Sciatic nerve (tissue), 2 donors: ENCODE measurements around the gene PRR20B. TPM values are rescaled to one million over a fixed set of nuclear protein-coding genes. Genes with fewer than 3 reads are reported as not detected.
"Not testable (repeated sequence)": the region's sequence is repeated elsewhere in the genome, so short reads cannot be mapped to it uniquely, and the experiment has no call there.

ENCODE experiments used
- ATAC-seq: fragments of 200-7000 bp; cut with Tn5 transposase; one replicate; pipeline ENCODE4 v1.9.1; 2020; ENCODE audit warnings: mild to moderate bottlenecking, moderate library complexity
- DNase-seq: peaks from one replicate; pipeline ENCODE4 v3.0.0-alpha.2; 2020; ENCODE audit warnings: low spot score
- intact Hi-C: fragments of 100-400 bp; cut with DNase I; formaldehyde crosslinking; loops from one replicate; pipeline ENCODE4 v1.14.2; 2022
- total RNA-seq: library from RNA; stranded (reverse); fragmentation: NEBNext Ultra II Directional; extraction: Animal tissue kit (Norgen Biotek cat#: 25700); gene quantifications from one replicate; pipeline ENCODE4 v1.2.1, GENCODE V29; 2021
- donor health status: DM: no; HTN: no; CAD: no.
- donor health status: DM: no; HTN: no; CAD: no.

Gene PRR20B
- not detected for total RNA-seq

DNA sequence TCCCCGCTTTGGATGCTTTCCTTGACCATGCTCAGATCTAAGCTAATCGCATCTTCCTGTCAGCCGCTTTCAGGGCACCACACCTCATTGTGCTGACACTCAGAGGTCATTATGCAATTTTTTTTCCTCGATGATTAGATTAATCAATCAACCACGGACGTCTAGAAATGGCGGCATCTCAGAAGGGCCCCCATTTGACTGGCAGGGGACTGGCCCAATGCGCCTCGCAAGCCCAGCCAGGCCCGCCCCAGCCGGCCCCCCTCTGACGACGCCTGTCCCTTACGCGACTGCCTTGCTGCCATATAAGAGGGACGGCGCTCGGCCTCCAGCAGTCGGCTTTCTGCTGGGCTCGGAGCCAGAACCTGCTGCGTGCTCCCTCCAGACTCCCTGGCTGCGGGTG, at the start of gene PRR20B:
Gene PRR20B (plus strand): TSS at position 301 of the 400 bp plus-strand sequence. CDS start 387 bp downstream, outside the sequence.
- DNase-seq, intact Hi-C loops, ATAC-seq: not testable (repeated sequence)

- intact Hi-C loops, result no loop called here
- no peak for DNase-seq
- ATAC-seq, result no peak
These were observed 32.3 kb upstream of the PRR20B start for GRCh38 chr13:57114945-57115344.

DNA sequence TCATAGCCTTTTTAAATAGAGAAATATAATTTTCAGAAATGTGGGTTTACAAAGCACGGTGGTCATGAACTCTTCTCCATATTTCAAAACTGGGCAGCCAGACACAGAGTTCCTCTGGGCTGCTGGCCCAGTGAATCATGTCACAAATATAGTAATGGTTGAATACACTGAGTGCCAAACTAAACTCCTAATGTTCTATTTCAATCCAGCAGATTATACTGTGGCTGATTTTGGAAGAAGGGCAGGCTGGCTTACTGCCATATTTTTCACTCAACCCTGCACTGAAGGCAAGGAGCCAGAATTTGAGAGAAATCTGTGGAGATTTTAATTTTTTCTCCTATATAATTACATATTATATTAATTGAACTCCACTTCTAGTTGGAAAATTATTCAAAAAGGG, 23.6 kb upstream of the PRR20B start:
- intact Hi-C loops, result no loop called here
- peak; percentile 95 for ATAC-seq
- no peak for DNase-seq

GRCh38 chr13:57128909-57129308, 18.4 kb upstream of the PRR20B start:
- ATAC-seq (no peak), DNase-seq (no peak)
- intact Hi-C loops, result no loop called here

DNA sequence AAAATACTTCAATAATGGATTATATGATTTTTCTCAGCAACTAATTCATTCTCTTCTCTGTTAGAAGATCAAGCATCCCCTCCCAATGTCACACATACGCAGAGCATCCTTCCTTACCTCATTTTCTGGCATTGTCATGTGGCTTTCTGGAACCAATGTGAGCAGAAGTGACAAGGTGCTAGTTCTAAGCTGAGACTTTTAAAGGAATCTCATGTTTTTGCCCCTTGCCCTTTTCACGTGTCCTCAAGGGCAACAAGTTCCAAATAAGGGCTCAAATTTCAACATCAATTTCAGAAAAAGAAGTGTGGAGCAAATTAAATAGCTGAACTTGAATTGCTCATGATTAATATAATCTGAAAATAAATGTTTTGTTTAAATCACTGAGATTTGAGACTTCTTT, 11.2 kb upstream of the PRR20B start:
- intact Hi-C loops, result no loop called here
- no peak for ATAC-seq
- no peak for DNase-seq

- intact Hi-C loops, result no loop called here
- DNase-seq (no peak), ATAC-seq (no peak)
These were observed 9.7 kb upstream of the PRR20B start for GRCh38 chr13:57137585-57137984.

DNA sequence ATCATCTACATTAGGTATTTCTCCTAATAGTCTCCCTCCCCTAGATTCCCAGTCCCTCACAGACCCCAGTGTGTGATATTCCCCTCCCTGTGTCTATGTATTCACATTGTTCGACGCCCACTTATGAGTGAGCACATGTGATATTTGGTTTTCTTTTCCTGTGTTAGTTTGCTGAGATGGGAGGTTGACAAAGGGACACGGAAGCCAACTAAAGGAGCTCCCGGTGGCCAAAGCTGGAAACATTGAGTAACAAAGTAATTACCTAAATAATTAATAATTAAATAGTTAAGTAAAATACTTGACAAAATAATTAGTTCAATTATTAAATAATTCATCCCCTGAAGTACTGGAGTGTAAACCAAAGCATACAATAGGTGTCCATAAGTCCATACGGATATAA, 8.3 kb upstream of the PRR20B start:
- ATAC-seq (no peak), DNase-seq (no peak)
- intact Hi-C loops, result no loop called here

- DNase-seq, ATAC-seq, intact Hi-C loops: not testable (repeated sequence)
These were observed 7.5 kb upstream of the PRR20B start for GRCh38 chr13:57139781-57140180.

DNA sequence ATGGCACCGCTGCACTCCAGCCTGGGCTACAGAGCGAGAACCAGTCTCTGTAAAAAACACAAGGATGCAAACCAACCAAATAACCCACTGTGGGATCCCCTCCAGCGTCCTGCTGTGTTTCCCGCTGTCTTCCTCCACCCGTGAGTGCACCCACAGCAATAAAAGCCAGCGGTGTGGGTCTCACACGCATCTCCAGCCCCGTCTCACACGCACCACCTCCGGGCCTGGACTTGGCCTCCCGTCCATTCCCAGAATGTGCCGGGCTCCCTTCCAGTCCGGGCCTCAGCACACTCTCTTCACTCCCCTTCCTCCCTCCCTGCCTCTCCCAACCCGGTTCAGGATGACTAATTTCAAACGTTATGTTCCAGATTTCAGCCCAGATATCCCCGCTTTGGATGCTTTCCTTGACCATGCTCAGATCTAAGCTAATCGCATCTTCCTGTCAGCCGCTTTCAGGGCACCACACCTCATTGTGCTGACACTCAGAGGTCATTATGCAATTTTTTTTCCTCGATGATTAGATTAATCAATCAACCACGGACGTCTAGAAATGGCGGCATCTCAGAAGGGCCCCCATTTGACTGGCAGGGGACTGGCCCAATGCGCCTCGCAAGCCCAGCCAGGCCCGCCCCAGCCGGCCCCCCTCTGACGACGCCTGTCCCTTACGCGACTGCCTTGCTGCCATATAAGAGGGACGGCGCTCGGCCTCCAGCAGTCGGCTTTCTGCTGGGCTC, 6.9 kb upstream of the PRR20B start, which contains the start of gene PRR20A:
Gene PRR20A (plus strand): TSS at position 684 of the 734 bp plus-strand sequence. CDS start 387 bp downstream, outside the sequence.
- DNase-seq, ATAC-seq, intact Hi-C loops: not testable (repeated sequence)

- intact Hi-C loops, ATAC-seq, DNase-seq: not testable (repeated sequence)
These were observed 818 bp downstream of the PRR20B start for GRCh38 chr13:57148106-57148505.

GRCh38 chr13:57153761-57154160, 6.5 kb downstream of the PRR20B start, which contains the start of gene PRR20C:
TSS of gene PRR20C (plus strand) at chr13:57154061. CDS start at chr13:57154448, 387 bp downstream.
- DNase-seq, intact Hi-C loops, ATAC-seq: not testable (repeated sequence)

GRCh38 chr13:57160332-57160731, 13.0 kb downstream of the PRR20B start, which contains the start of gene PRR20D:
TSS of gene PRR20D (plus strand) at chr13:57160632. CDS start at chr13:57161019, 387 bp downstream.
- intact Hi-C loops, DNase-seq, ATAC-seq: not testable (repeated sequence)

DNA sequence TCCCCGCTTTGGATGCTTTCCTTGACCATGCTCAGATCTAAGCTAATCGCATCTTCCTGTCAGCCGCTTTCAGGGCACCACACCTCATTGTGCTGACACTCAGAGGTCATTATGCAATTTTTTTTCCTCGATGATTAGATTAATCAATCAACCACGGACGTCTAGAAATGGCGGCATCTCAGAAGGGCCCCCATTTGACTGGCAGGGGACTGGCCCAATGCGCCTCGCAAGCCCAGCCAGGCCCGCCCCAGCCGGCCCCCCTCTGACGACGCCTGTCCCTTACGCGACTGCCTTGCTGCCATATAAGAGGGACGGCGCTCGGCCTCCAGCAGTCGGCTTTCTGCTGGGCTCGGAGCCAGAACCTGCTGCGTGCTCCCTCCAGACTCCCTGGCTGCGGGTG, 19.6 kb downstream of the PRR20B start, which contains the start of gene PRR20E:
Gene PRR20E (plus strand): TSS at position 301 of the 400 bp plus-strand sequence. CDS start 387 bp downstream, outside the sequence.
- intact Hi-C loops, DNase-seq, ATAC-seq: not testable (repeated sequence)

DNA sequence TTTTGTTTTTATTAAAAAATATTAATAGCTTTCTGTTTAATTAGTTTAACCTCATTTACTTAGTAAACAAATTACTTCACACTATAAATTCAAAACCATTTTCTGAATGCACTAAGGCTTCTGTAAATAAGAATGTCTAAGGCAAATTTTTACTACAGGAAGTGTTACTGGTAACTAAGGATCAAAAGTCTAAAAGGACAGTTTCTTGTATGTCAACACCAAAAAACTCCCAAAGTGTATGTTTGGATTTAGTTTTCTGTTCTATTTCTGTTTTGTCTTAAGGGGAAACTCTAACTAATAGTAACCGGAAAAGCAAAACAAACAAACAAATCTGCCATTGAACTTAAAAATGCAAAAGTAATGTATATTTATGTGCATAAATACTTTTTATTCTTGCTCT, 44.4 kb downstream of the PRR20B start:
- ATAC-seq, result no peak

More for the DNA sequence above, 44.4 kb downstream of the PRR20B start:
- DNase-seq, result no peak
- intact Hi-C loops, result no loop called here

Other genes starting within 250 kb of the PRR20B start
- not detected for gene PRR20A, start 6.6 kb upstream of the PRR20B start, total RNA-seq
- gene PRR20C, start 6.6 kb downstream of the PRR20B start, total RNA-seq, result not detected
- gene PRR20D, start 13.1 kb downstream of the PRR20B start, total RNA-seq, result not detected
- not detected for gene PRR20E, start 19.7 kb downstream of the PRR20B start, total RNA-seq